Gastroesophageal sphincter (tissue), 3 donors: ENCODE measurements around the gene NR3C1.

ENCODE experiments used
- CTCF ChIP-seq, 4 experiments: fragments of 200-600 bp in 2 of 4; fragments of 450-650 bp in 2 of 4; sonication (generic) in 1 of 4; IDR thresholded peaks; one replicate each; pipeline ENCODE4 v1.5.1; 2017 to 2019; ENCODE audit warnings: antibody characterized with exemption in 4 of 4, mild to moderate bottlenecking in 2 of 4, moderate library complexity in 2 of 4
- EP300 ChIP-seq: sonication (generic); formaldehyde crosslinking; IDR thresholded peaks from one replicate; pipeline ENCODE4 v1.6.1; 2017; ENCODE audit warnings: antibody characterized with exemption, mild to moderate bottlenecking

- TF ChIP-seq CTCF (IDR thresholded peaks at IDR 0.05) (no peak), EP300 (no peak)
Observed at GRCh38 chr5:143231973-143232812, 171.3 kb downstream of the NR3C1 start.
